Endometrial microvascular endothelial cells (primary cell): ENCODE data around the gene KCTD14. TPM values are rescaled to one million over a fixed set of nuclear protein-coding genes. Genes with fewer than 3 reads are reported as not detected.
"Not testable (repeated sequence)": the region's sequence is repeated elsewhere in the genome, so short reads cannot be mapped to it uniquely, and the experiment has no call there.

ENCODE experiments used
- in situ Hi-C: cut with HindIII; loops from 2 replicates; pipeline ENCODE4 v1.10.0; 2017; ENCODE audit warnings: low sequenced_read_pairs, low pct_unique_long_range_greater_than_20kb; ENCODE audit errors: inconsistent ontology term
- total RNA-seq: library from RNA; depleted of rRNA; stranded (reverse); fragments of >200 nt; gene quantifications from one replicate; pipeline ENCODE4 v1.2.3, GENCODE V29; 2015; ENCODE audit errors: inconsistent ontology term

KCTD14 gene
- total RNA-seq, 1 donor from 2014 or later, result 1.7 TPM

- in situ Hi-C loops, result no loop called here
These were observed 28.1 kb upstream of the KCTD14 start for GRCh38 chr11:78050964-78051831.

GRCh38 chr11:78049348-78049747 is 26.3 kb upstream of the KCTD14 start:
- in situ Hi-C loops, result no loop called here

GRCh38 chr11:78048561-78048960 is 25.5 kb upstream of the KCTD14 start:
- in situ Hi-C loops, result no loop called here

- in situ Hi-C loops, result no loop called here
These were observed 23.4 kb upstream of the KCTD14 start for GRCh38 chr11:78046486-78046854.

- in situ Hi-C loops, result no loop called here
These were observed 22.9 kb upstream of the KCTD14 start for GRCh38 chr11:78045851-78046485.

- in situ Hi-C loops, result no loop called here
These were observed 21.6 kb upstream of the KCTD14 start for GRCh38 chr11:78044706-78045105.

GRCh38 chr11:78041843-78042440 is 18.9 kb upstream of the KCTD14 start:
- in situ Hi-C loops, result no loop called here

- in situ Hi-C loops, result not testable (repeated sequence)
These were observed 18.3 kb upstream of the KCTD14 start for GRCh38 chr11:78041380-78041719.

- in situ Hi-C loops, result no loop called here
These were observed 17.8 kb upstream of the KCTD14 start for GRCh38 chr11:78040691-78041379.

- in situ Hi-C loops, result no loop called here
These were observed 17.0 kb upstream of the KCTD14 start for GRCh38 chr11:78039919-78040671.

GRCh38 chr11:78039391-78039918 is 16.4 kb upstream of the KCTD14 start:
- in situ Hi-C loops, result no loop called here

GRCh38 chr11:78038697-78039313 is 15.7 kb upstream of the KCTD14 start:
- in situ Hi-C loops, result no loop called here

GRCh38 chr11:78037825-78038620 is 14.9 kb upstream of the KCTD14 start:
- in situ Hi-C loops, result no loop called here

GRCh38 chr11:78037056-78037455 is 14.0 kb upstream of the KCTD14 start:
- in situ Hi-C loops, result no loop called here

GRCh38 chr11:78036313-78036712 is 13.2 kb upstream of the KCTD14 start:
- in situ Hi-C loops, result no loop called here

GRCh38 chr11:78034623-78035022 is 11.5 kb upstream of the KCTD14 start:
- in situ Hi-C loops, result no loop called here

- in situ Hi-C loops, result no loop called here
These were observed 10.0 kb upstream of the KCTD14 start for GRCh38 chr11:78033040-78033439.

- in situ Hi-C loops, result no loop called here
These were observed 9.0 kb upstream of the KCTD14 start for GRCh38 chr11:78032090-78032489.
